B cell (primary cell): ENCODE measurements around the gene IGHMBP2. TPM values are rescaled to one million over a fixed set of nuclear protein-coding genes. Genes with fewer than 3 reads are reported as not detected.

Experiments used
- ATAC-seq: fragments of 200-7000 bp; cut with Tn5 transposase; one replicate; pipeline ENCODE4 v1.10.0; 2021; ENCODE audit warnings: low read depth, mild to moderate bottlenecking, moderate number of reproducible peaks, moderate library complexity
- CTCF ChIA-PET: fragments of 350-600 bp; sonication (Branson Sonifier 250); formaldehyde crosslinking; loops from one replicate; lab custom pipeline; 2021; ENCODE audit warnings: antibody characterized with exemption, inconsistent platforms; lab: Charles Lee
- POLR2A ChIA-PET: fragments of 350-600 bp; sonication (Branson Sonifier 250); formaldehyde crosslinking; loops from one replicate; lab custom pipeline; 2021; ENCODE audit warnings: antibody characterized with exemption; lab: Charles Lee
- DNase-seq: peaks from one replicate; pipeline ENCODE4 v3.0.0; 2013
- H2AFZ ChIP-seq: 2 replicates; pipeline ENCODE4 v1.6.1; 2012; ENCODE audit warnings: mild to moderate bottlenecking, low read depth, low read length; ENCODE audit not compliant: insufficient read depth, poor library complexity, severe bottlenecking
- H3K27ac ChIP-seq, 2 donors: 1 replicate in 1 of 2; 2 replicates in 1 of 2; pipeline ENCODE4 v1.5.1; 2012 to 2013; ENCODE audit warnings: low read length in 2 of 2, mild to moderate bottlenecking in 2 of 2, moderate library complexity in 1 of 2
- H3K27me3 ChIP-seq, 4 experiments: fragments of 200-600 bp in 1 of 4; sonication (generic) in 1 of 4; replicated peaks in 1 of 4; 1 replicate in 2 of 4; 2 replicates in 2 of 4; pipeline versions ENCODE4 v1.6.1 to v1.7.0; 2013 to 2016; ENCODE audit warnings: low read length in 3 of 4, mild to moderate bottlenecking in 2 of 4, mixed read lengths in 1 of 4, moderate library complexity in 1 of 4; ENCODE audit not compliant: insufficient read depth in 4 of 4, control insufficient read depth in 3 of 4; ENCODE audit errors: control extremely low read depth in 1 of 4
- H3K36me3 ChIP-seq, 2 experiments: replicated peaks in 1 of 2; 1 replicate in 1 of 2; 2 replicates in 1 of 2; pipeline versions ENCODE4 v1.6.1 to v1.7.1; 2013; ENCODE audit warnings: low read length in 1 of 2; ENCODE audit not compliant: insufficient read depth in 2 of 2, control insufficient read depth in 1 of 2; ENCODE audit errors: control extremely low read depth in 1 of 2, extremely low read depth in 1 of 2
- H3K4me1 ChIP-seq, 2 donors: fragments of 200-600 bp in 1 of 2; sonication (generic) in 1 of 2; 1 replicate in 1 of 2; 2 replicates in 1 of 2; pipeline versions ENCODE4 v1.5.1 to v1.6.1; 2013 to 2017; ENCODE audit warnings: low read length in 2 of 2; ENCODE audit not compliant: control insufficient read depth in 2 of 2, insufficient read depth in 2 of 2
- H3K4me2 ChIP-seq: replicated peaks from 2 replicates; pipeline ENCODE3; 2012; ENCODE audit warnings: mild to moderate bottlenecking, low read depth, low read length; ENCODE audit not compliant: poor library complexity, severe bottlenecking
- H3K4me3 ChIP-seq, 5 experiments: fragments of 200-600 bp in 1 of 5; sonication (generic) in 1 of 5; 1 replicate in 3 of 5; 2 replicates in 2 of 5; pipeline versions ENCODE4 v1.5.1 to v1.7.0; 2011 to 2016; ENCODE audit warnings: low read length in 4 of 5, mild to moderate bottlenecking in 4 of 5, low read depth in 2 of 5, control low read depth in 1 of 5, moderate library complexity in 1 of 5; ENCODE audit not compliant: insufficient read depth in 1 of 5; ENCODE audit errors: control extremely low read depth in 1 of 5, extremely low read depth in 1 of 5
- H3K79me2 ChIP-seq: fragments of 200-600 bp; sonication (generic); one replicate; pipeline ENCODE4 v1.6.0; 2016; ENCODE audit warnings: low read length; ENCODE audit not compliant: control insufficient read depth, insufficient read depth
- H3K9ac ChIP-seq: fragments of 200-600 bp; sonication (generic); 2 replicates; pipeline ENCODE4 v1.6.1; 2017; ENCODE audit warnings: mild to moderate bottlenecking, low read length, moderate library complexity
- H3K9me3 ChIP-seq, 3 donors: one replicate each; pipeline versions ENCODE4 v1.6.1 to v1.7.1; 2013; ENCODE audit warnings: low read length in 2 of 3; ENCODE audit not compliant: control insufficient read depth in 2 of 3, insufficient read depth in 1 of 3; ENCODE audit errors: control extremely low read depth in 1 of 3
- H4K20me1 ChIP-seq: 2 replicates; pipeline ENCODE4 v1.6.0; 2012; ENCODE audit warnings: mild to moderate bottlenecking, low read length; ENCODE audit not compliant: insufficient read depth, control insufficient read depth, poor library complexity, severe bottlenecking
- H3K27ac Mint-ChIP-seq: one replicate; pipeline ENCODE4 v1.8.0; 2021; ENCODE audit warnings: mixed read lengths
- H3K27me3 Mint-ChIP-seq: one replicate; pipeline ENCODE4 v1.8.0; 2021; ENCODE audit warnings: mixed read lengths
- H3K4me1 Mint-ChIP-seq: one replicate; pipeline ENCODE4 v1.8.0; 2021; ENCODE audit warnings: mixed read lengths
- H3K4me3 Mint-ChIP-seq: one replicate; pipeline ENCODE4 v1.8.0; 2021; ENCODE audit warnings: mixed read lengths
- H3K9me3 Mint-ChIP-seq: one replicate; pipeline ENCODE4 v1.8.0; 2022; ENCODE audit warnings: mixed read lengths; ENCODE audit not compliant: insufficient read depth
- EZH2 ChIP-seq: IDR thresholded peaks from 2 replicates; pipeline ENCODE4 v1.6.1; 2012; ENCODE audit warnings: borderline replicate concordance, low read depth, mild to moderate bottlenecking, moderate library complexity, low read length; ENCODE audit not compliant: insufficient read depth, poor library complexity, severe bottlenecking
- WGBS: methylation state at CpG from one replicate; pipeline ENCODE4 v1.1.5; 2013; ENCODE audit warnings: missing lambda C conversion rate; ENCODE audit not compliant: insufficient coverage; 5-methylcytosine and 5-hydroxymethylcytosine counted together
- intact Hi-C: fragments of 100-400 bp; cut with micrococcal nuclease; formaldehyde crosslinking; loops from one replicate; pipeline ENCODE4 v1.10.0; 2022
- polyA plus RNA-seq: library from polyadenylated mRNA; depleted of rRNA; stranded (reverse); fragments of >200 nt; gene quantifications from 2 replicates; pipeline ENCODE4 v1.2.3, GENCODE V29; 2012
- total RNA-seq, 2 donors: library from RNA; stranded (reverse); fragments of 120-200 nt in 1 of 2; gene quantifications; 1 replicate in 1 of 2; 2 replicates in 1 of 2; pipeline versions ENCODE4 v1.2.3 to v1.2.4, GENCODE V29; 2013 to 2022
- TF ChIP-seq, protein P1 (sequence below): fragments of 200-600 bp; IDR thresholded peaks from one replicate; pipeline ENCODE4 v1.8.0; 2022; ENCODE audit warnings: antibody characterized with exemption, mild to moderate bottlenecking

Gene IGHMBP2
- total and polyA plus RNA-seq, 2 donors (not counting 1 experiment from before 2014, with no cell fraction given) = 41.4 to 42.9 TPM

DNA sequence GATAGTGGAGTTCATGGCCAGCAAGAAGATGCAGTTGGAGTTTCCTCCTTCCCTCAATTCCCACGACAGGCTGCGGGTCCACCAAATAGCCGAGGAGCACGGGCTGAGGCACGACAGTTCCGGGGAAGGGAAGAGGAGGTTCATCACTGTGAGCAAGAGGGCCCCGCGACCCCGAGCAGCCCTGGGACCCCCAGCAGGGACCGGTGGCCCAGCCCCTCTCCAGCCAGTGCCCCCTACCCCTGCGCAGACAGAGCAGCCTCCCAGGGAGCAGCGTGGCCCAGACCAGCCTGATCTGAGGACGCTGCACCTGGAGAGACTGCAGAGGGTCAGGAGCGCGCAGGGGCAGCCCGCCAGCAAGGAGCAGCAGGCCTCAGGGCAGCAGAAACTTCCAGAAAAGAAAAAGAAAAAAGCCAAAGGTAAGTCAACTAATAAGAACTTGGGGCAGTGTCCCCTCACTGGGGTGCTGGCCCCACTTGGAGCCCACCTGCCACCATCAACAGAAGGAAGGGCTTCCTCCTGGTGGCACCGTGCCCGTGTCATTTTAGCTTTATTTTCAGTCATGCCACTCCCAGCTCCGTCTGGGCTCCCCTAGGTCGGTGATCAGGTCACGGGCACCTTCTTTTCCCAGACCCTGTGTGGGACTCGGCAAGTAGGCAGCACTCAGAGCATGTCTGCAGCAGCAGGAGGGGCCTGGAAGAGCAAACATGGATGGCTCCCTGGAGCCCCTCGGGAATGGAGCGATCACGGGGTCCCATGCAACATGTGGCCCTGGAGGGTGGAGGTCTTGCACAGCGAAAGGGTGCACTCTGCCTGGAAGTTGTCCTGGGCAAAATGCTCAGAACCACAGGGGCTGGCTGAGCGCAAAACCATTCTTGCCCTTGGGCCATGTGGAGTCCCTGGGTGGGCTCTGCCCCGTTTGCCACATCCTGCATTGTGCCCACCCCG is 33.3 kb downstream of the IGHMBP2 start:
- ChIA-PET CTCF (no interaction called here), POLR2A (no interaction called here)
- no peaks in the 10 kb centered on the region for H3K79me2 ChIP-seq
- ATAC-seq (no peak), DNase-seq (no peak)
- H2AFZ ChIP-seq = no peak overlapping the region
- no peak overlapping the region for H3K27ac ChIP-seq
- WGBS = 95% methylated on average over 29 of the region's 29 CpGs
- no peaks in the 10 kb centered on the region for H3K27me3 ChIP-seq
- no peak overlapping the region for H3K9ac ChIP-seq
- Mint-ChIP-seq H3K9me3 (no peaks in the 10 kb centered on the region), H3K4me3 (no peak overlapping the region), H3K4me1 (no peaks in the 10 kb centered on the region), H3K27ac (no peak overlapping the region), H3K27me3 (no peaks in the 10 kb centered on the region)
- TF ChIP-seq, protein P1, sequence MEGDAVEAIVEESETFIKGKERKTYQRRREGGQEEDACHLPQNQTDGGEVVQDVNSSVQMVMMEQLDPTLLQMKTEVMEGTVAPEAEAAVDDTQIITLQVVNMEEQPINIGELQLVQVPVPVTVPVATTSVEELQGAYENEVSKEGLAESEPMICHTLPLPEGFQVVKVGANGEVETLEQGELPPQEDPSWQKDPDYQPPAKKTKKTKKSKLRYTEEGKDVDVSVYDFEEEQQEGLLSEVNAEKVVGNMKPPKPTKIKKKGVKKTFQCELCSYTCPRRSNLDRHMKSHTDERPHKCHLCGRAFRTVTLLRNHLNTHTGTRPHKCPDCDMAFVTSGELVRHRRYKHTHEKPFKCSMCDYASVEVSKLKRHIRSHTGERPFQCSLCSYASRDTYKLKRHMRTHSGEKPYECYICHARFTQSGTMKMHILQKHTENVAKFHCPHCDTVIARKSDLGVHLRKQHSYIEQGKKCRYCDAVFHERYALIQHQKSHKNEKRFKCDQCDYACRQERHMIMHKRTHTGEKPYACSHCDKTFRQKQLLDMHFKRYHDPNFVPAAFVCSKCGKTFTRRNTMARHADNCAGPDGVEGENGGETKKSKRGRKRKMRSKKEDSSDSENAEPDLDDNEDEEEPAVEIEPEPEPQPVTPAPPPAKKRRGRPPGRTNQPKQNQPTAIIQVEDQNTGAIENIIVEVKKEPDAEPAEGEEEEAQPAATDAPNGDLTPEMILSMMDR = no peak
- no peak for TF ChIP-seq EZH2
- peaks cover 0 to 49% of the 10 kb centered on the region in 2 experiments for H3K36me3 ChIP-seq
- no peak overlapping the region for H3K4me2 ChIP-seq
- no peaks in the 10 kb centered on the region for H3K9me3 ChIP-seq
- intact Hi-C loops = no loop called here
- H4K20me1 ChIP-seq = no peaks in the 10 kb centered on the region
- no peaks in the 10 kb centered on the region for H3K4me1 ChIP-seq
- H3K4me3 ChIP-seq = no peak overlapping the region

DNA sequence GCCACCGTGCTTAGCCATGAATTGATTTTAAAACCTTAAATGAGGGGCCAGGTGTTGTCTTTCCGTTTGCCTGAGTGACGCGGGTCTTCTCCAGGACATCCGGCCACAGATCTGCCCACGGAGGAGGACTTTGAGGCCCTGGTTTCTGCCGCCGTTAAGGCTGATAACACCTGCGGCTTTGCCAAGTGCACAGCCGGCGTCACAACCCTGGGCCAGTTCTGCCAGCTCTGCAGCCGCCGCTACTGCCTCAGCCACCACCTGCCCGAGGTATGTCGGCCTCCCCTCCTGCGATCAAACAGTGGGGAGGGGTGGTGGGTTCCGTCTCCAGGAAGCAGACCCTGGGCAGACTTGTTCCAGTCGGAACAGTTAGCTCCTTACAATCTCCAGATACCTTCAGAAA is 34.4 kb downstream of the IGHMBP2 start:
- no peaks in the 10 kb centered on the region for H3K9me3 Mint-ChIP-seq
- ChIA-PET CTCF (no interaction called here), POLR2A (no interaction called here)
- Histone ChIP-seq H3K27me3 (no peaks in the 10 kb centered on the region), H3K9ac (no peak overlapping the region), H4K20me1 (no peaks in the 10 kb centered on the region), H3K27ac (no peak overlapping the region), H3K4me1 (no peaks in the 10 kb centered on the region), H3K9me3 (no peaks in the 10 kb centered on the region), H3K4me2 (no peak overlapping the region), H2AFZ (no peak overlapping the region), H3K36me3 (peaks cover 0 to 48% of the 10 kb centered on the region in 2 experiments), H3K4me3 (no peak overlapping the region), H3K79me2 (no peaks in the 10 kb centered on the region)
- TF ChIP-seq, protein P1 = no peak
- no peak for TF ChIP-seq EZH2
- DNase-seq (no peak), ATAC-seq (no peak)
- intact Hi-C loops = no loop called here
- no peak overlapping the region for H3K4me3 Mint-ChIP-seq
- WGBS = over 99% methylated on average over 9 of the region's 18 CpGs
- no peak overlapping the region for H3K27ac Mint-ChIP-seq
- H3K4me1 Mint-ChIP-seq = no peaks in the 10 kb centered on the region
- no peaks in the 10 kb centered on the region for H3K27me3 Mint-ChIP-seq
